ENCODE data around the gene TNFRSF14.

The TNFRSF14 gene

GRCh38 chr1:2556277-2556677 lies at the start of gene TNFRSF14:
Gene TNFRSF14 (plus strand): TSS chr1:2556371. CDS start chr1:2556665, 294 bp downstream.
- in situ Hi-C loops (cut with HindIII; ENCODE audit: low sequenced_read_pairs) = no loop called here

- in situ Hi-C loops (cut with HindIII; ENCODE audit: low sequenced_read_pairs) = no loop called here
Measured at GRCh38 chr1:2506901-2507565, 49.1 kb upstream of the TNFRSF14 start.

- in situ Hi-C loops (cut with HindIII; ENCODE audit: low sequenced_read_pairs) = no loop called here
Measured at GRCh38 chr1:2507744-2508155, 48.4 kb upstream of the TNFRSF14 start.

GRCh38 chr1:2508180-2508579 lies 48.0 kb upstream of the TNFRSF14 start:
- in situ Hi-C loops (cut with HindIII; ENCODE audit: low sequenced_read_pairs) = no loop called here

- in situ Hi-C loops (cut with HindIII; ENCODE audit: low sequenced_read_pairs) = no loop called here
Measured at GRCh38 chr1:2508751-2509150, 47.4 kb upstream of the TNFRSF14 start.

GRCh38 chr1:2509589-2509988 lies 46.6 kb upstream of the TNFRSF14 start:
- in situ Hi-C loops (cut with HindIII; ENCODE audit: low sequenced_read_pairs) = no loop called here

GRCh38 chr1:2510366-2511155 lies 45.6 kb upstream of the TNFRSF14 start:
- in situ Hi-C loops (cut with HindIII; ENCODE audit: low sequenced_read_pairs) = loop anchor here (10.0 kb wide), 1 partner anchor 86 kb away; no protein-coding TSS in a partner anchor

GRCh38 chr1:2512862-2513421 lies 43.2 kb upstream of the TNFRSF14 start:
- in situ Hi-C loops (cut with HindIII; ENCODE audit: low sequenced_read_pairs) = loop anchor here (10.0 kb wide), 1 partner anchor 88 kb away; no protein-coding TSS in a partner anchor

- in situ Hi-C loops (cut with HindIII; ENCODE audit: low sequenced_read_pairs) = loop anchor here (10.0 kb wide), 1 partner anchor 89 kb away; no protein-coding TSS in a partner anchor
Measured at GRCh38 chr1:2513939-2514652, 42.1 kb upstream of the TNFRSF14 start.

- in situ Hi-C loops (cut with HindIII; ENCODE audit: low sequenced_read_pairs) = loop anchor here (10.0 kb wide), 1 partner anchor 90 kb away; no protein-coding TSS in a partner anchor
Measured at GRCh38 chr1:2514863-2515762, 41.1 kb upstream of the TNFRSF14 start.

- in situ Hi-C loops (cut with HindIII; ENCODE audit: low sequenced_read_pairs) = loop anchor here (10.0 kb wide), 1 partner anchor 91 kb away; no protein-coding TSS in a partner anchor
Measured at GRCh38 chr1:2515763-2516080, 40.4 kb upstream of the TNFRSF14 start.

- in situ Hi-C loops (cut with HindIII; ENCODE audit: low sequenced_read_pairs) = loop anchor here (10.0 kb wide), 1 partner anchor 91 kb away; no protein-coding TSS in a partner anchor
Measured at GRCh38 chr1:2516124-2516523, 40.0 kb upstream of the TNFRSF14 start.

- in situ Hi-C loops (cut with HindIII; ENCODE audit: low sequenced_read_pairs) = loop anchor here (10.0 kb wide), 1 partner anchor 92 kb away; no protein-coding TSS in a partner anchor
Measured at GRCh38 chr1:2516946-2517345, 39.2 kb upstream of the TNFRSF14 start.

GRCh38 chr1:2517966-2518365 lies 38.2 kb upstream of the TNFRSF14 start:
- in situ Hi-C loops (cut with HindIII; ENCODE audit: low sequenced_read_pairs) = loop anchor here (10.0 kb wide), 1 partner anchor 93 kb away; no protein-coding TSS in a partner anchor

- in situ Hi-C loops (cut with HindIII; ENCODE audit: low sequenced_read_pairs) = loop anchor here (10.0 kb wide), 1 partner anchor 94 kb away; no protein-coding TSS in a partner anchor
Measured at GRCh38 chr1:2518528-2518927, 37.6 kb upstream of the TNFRSF14 start.

- in situ Hi-C loops (cut with HindIII; ENCODE audit: low sequenced_read_pairs) = loop anchor here (10.0 kb wide), 1 partner anchor 94 kb away; no protein-coding TSS in a partner anchor
Measured at GRCh38 chr1:2519029-2519685, 37.0 kb upstream of the TNFRSF14 start.

GRCh38 chr1:2519729-2520128 lies 36.4 kb upstream of the TNFRSF14 start:
- in situ Hi-C loops (cut with HindIII; ENCODE audit: low sequenced_read_pairs) = loop anchor here (10.0 kb wide), 1 partner anchor 95 kb away; no protein-coding TSS in a partner anchor

GRCh38 chr1:2520206-2520605 lies 36.0 kb upstream of the TNFRSF14 start:
- in situ Hi-C loops (cut with HindIII; ENCODE audit: low sequenced_read_pairs) = no loop called here

GRCh38 chr1:2520806-2521205 lies 35.4 kb upstream of the TNFRSF14 start:
- in situ Hi-C loops (cut with HindIII; ENCODE audit: low sequenced_read_pairs) = no loop called here
